ENCODE results near the gene AFF3.

Gene AFF3

DNA sequence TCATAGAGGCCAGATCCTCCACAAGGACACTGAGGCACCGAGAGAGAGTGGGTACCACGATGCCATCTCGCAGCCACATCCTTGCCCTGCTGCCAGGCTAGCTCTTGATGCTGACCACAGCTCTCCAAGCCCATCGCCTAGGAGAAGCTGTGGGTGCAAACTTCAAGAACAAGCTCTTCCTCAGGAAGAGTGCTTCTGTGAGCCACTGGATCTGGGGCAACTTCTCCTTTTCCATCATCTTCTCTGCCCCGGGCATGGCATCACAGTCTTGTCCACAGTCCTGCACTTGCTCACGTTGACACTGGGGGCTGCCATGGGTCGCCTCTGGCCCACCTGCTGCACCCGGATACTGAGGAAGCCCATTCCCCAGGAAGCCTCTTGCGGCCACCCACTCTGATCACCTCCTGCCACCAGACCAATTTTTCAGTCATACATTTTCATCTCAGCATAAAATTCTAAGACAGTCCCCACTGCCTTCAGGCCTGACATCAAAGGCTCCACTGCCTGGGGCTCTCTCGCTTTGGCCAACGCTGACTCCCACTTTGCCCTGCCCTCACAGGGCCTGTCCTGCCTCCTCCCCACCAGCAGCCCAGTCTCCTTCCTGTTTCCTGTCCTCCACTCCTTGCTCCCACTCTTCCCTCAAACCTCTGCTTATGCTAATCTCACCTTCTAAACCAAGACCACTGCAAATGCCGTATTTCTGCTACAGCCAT is 243.9 kb downstream of the AFF3 start:
- TF ChIP-seq SIN3A (IDR thresholded peaks at IDR 0.05; ENCODE audit: borderline replicate concordance, insufficient read depth, low read length): no peak
- TF ChIP-seq POLR2AphosphoS5 (IDR thresholded peaks at IDR 0.05; ENCODE audit: low read depth, low read length): no peak

GRCh38 chr2:99891428-99891780 is 251.0 kb downstream of the AFF3 start:
- TF ChIP-seq FOXP2 (optimal IDR thresholded peaks at IDR 0.05; ENCODE audit: borderline replicate concordance, extremely low read depth, extremely low read length, insufficient read depth): no peak
- no peak for TF ChIP-seq TAF1 (IDR thresholded peaks at IDR 0.05; ENCODE audit: borderline replicate concordance, insufficient read depth, low read length)
- no peak for TF ChIP-seq REST (IDR thresholded peaks at IDR 0.05; ENCODE audit: insufficient read depth in 1 of 2, low read depth in 2 of 2, low read length in 2 of 2)

- no peak for TF ChIP-seq POLR2AphosphoS5 (IDR thresholded peaks at IDR 0.05; ENCODE audit: low read depth, low read length)
- no peak for TF ChIP-seq SIN3A (IDR thresholded peaks at IDR 0.05; ENCODE audit: borderline replicate concordance, insufficient read depth, low read length)
- TF ChIP-seq FOXP2 (optimal IDR thresholded peaks at IDR 0.05; ENCODE audit: borderline replicate concordance, extremely low read depth, extremely low read length, insufficient read depth): no peak
- TF ChIP-seq REST (IDR thresholded peaks at IDR 0.05; ENCODE audit: insufficient read depth in 1 of 2, low read depth in 2 of 2, low read length in 2 of 2): no peak
- no peak for TF ChIP-seq TAF1 (IDR thresholded peaks at IDR 0.05; ENCODE audit: borderline replicate concordance, insufficient read depth, low read length)
Measured at GRCh38 chr2:99890568-99891427, 251.6 kb downstream of the AFF3 start.

GRCh38 chr2:99888617-99889016 is 253.8 kb downstream of the AFF3 start:
- TF ChIP-seq SIN3A (IDR thresholded peaks at IDR 0.05; ENCODE audit: borderline replicate concordance, insufficient read depth, low read length) (no peak), FOXP2 (optimal IDR thresholded peaks at IDR 0.05; ENCODE audit: borderline replicate concordance, extremely low read depth, extremely low read length, insufficient read depth) (no peak), POLR2AphosphoS5 (IDR thresholded peaks at IDR 0.05; ENCODE audit: low read depth, low read length) (no peak)

DNA sequence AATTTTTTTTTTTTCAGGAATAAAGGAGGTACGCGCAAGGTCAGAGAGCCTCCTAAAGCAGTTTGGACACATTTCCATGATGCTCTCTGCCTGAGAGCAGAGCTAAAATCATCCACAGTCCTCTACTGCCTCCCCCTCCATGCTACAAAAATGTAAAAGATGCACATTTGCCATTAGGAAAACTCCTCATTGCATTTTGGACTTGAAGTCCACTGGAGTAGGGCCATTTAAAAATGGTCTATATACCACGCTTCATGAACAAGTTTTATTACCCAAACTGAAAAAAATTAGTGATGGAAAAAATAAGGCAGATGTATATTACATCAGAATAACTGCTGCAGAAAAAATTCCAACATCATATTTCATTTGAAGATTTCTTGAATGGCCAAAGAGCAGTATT is 256.0 kb downstream of the AFF3 start:
- TF ChIP-seq FOXP2 (optimal IDR thresholded peaks at IDR 0.05; ENCODE audit: borderline replicate concordance, extremely low read depth, extremely low read length, insufficient read depth): no peak
- TF ChIP-seq REST (IDR thresholded peaks at IDR 0.05; ENCODE audit: insufficient read depth in 1 of 2, low read depth in 2 of 2, low read length in 2 of 2): no peak
- TF ChIP-seq SIN3A (IDR thresholded peaks at IDR 0.05; ENCODE audit: borderline replicate concordance, insufficient read depth, low read length): no peak
- no peak for TF ChIP-seq TAF1 (IDR thresholded peaks at IDR 0.05; ENCODE audit: borderline replicate concordance, insufficient read depth, low read length)
- TF ChIP-seq POLR2AphosphoS5 (IDR thresholded peaks at IDR 0.05; ENCODE audit: low read depth, low read length): no peak

DNA sequence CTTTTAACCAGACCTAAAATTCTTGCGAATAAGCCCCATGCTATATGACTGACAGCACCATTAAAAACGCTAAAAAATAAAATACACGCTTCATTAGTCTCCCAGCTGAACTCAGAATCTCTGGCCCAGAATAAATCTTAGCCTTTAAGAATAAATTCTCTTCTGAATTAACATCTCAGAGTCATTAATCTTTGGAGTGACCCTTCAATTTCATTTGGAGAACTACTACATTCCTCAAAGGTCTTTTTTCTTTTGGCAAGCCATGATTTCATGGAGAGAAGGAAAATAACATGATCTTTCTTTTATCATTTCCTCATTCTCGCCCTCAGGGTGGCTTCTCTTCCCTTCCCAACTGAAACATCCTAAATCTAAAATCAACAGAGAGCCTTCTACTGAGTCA is 259.0 kb downstream of the AFF3 start:
- TF ChIP-seq REST (IDR thresholded peaks at IDR 0.05; ENCODE audit: insufficient read depth in 1 of 2, low read depth in 2 of 2, low read length in 2 of 2): no peak
- no peak for TF ChIP-seq POLR2AphosphoS5 (IDR thresholded peaks at IDR 0.05; ENCODE audit: low read depth, low read length)
- TF ChIP-seq SIN3A (IDR thresholded peaks at IDR 0.05; ENCODE audit: borderline replicate concordance, insufficient read depth, low read length): no peak
- TF ChIP-seq FOXP2 (optimal IDR thresholded peaks at IDR 0.05; ENCODE audit: borderline replicate concordance, extremely low read depth, extremely low read length, insufficient read depth): no peak
- no peak for TF ChIP-seq TAF1 (IDR thresholded peaks at IDR 0.05; ENCODE audit: borderline replicate concordance, insufficient read depth, low read length)

Data from PFSK-1 (cell line).